ENCODE data around the gene SERPING1.

The SERPING1 gene

DNA sequence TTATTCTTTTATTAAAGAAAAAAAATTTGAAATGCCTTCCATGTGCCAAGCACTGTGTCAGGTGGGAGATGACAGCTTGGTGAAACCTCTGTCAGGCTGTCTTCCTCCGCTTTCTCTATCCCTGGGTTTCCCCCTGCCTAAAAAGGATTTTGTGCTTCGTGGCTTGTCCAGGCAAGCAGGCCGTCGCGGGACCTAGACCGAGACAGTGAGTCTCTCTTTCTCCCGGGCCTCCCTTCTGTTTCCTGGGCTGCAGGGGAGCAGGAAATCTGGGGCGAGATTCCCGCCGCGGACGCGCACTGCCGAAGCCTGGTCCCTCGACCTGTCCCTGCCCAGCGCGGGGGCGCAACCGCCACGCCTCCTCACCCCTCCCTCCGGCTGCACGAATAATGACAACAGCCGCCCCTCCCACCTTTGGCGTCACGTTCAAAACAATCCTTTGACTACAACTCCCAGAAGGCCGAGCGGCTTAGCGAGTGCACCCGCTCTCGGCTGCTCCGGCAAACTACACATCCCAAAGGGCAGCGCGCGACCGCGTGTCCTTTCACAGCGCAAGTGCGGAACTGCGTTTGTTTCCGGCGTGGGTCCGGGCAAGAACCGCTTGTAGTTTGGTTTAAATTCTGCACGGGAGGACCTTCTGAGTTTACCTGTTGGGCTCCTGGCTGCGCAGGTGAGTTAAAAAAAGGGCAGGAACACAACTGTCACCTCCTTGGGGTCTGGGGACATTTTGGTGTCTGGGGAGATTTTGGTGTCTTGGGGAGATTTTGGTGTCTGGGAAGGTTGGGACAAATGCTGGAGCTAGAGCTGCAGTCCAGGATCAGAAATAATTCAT, 59.9 kb downstream of the SERPING1 start, which contains the start of gene CLP1:
Gene CLP1 (plus strand): TSS at position 569 of the 829 bp plus-strand sequence. CDS start 1,715 bp downstream, outside the sequence.
- DNase-seq = peak; percentile 100

DNA sequence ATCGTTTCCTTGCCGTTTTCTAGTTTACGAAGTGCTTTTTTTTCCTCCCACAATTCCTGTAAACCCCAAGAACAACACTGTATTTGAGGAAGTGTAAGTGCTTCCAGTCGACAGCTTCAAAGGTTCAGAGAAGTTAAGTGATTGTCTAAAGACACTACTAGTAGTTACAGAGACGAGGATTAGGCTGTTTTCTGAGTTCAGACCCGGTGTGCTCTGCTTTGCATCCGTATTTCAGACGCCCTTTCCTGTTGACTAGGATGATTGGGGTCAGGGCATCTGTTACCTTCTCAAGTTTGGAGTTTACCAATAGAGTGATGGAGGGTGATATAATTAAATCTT, 60.5 kb downstream of the SERPING1 start:
- DNase-seq = no peak

DNA sequence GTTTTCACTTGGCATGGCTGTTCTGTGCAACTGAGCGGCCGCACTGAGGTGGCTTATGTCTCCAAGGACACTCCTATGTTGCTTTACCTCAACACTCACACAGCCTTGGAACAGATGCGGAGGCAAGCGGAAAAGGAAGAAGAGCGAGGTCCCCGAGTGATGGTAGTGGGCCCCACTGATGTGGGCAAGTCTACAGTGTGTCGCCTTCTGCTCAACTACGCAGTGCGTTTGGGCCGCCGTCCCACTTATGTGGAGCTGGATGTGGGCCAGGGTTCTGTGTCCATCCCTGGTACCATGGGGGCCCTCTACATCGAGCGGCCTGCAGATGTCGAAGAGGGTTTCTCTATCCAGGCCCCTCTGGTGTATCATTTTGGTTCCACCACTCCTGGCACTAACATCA, 62.2 kb downstream of the SERPING1 start:
- DNase-seq = no peak

DNA sequence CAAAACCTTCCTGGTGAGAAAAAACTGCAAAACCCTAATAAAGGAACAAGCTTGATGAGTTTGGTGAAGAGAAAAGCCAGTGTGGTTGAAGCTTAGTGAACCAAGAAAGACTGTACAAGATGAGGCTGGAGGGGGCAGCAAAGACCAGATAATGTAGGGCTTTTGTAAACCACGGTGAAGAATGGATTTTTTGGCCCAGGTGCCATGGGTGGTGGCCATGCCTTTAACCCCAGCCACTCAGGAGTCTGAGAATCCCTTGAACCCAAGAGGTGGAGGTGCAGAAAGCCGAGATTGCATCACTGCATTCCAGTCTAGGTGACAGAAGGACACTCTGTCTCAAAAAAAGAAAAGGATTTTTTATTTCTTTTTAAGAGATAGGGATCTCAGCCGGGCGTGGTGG, 65.4 kb downstream of the SERPING1 start:
- DNase-seq = no peak

DNA sequence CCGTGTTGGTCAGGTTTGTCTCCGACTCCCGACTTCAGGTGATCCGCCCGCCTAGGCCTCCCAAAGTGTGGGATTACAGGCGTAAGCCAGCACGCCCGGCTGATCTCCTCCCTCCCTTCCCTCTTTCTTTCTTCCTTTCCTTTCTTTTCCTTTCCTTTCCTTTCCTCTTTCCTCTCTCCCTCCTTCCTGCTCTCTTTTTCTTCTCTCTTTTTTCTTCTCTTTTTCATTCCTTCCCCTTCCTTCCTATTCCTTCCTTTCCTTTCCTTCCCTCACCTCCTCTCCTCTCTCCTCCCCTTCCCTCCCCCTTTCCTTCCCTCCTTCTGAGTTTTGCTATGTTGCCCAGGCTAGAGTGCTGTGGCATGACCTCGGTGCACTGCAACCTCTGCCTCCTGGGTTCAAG, 66.5 kb downstream of the SERPING1 start:
- DNase-seq = no peak
